GOT3 (cell line): ENCODE measurements around the gene SLN.

Experiments used
- DNase-seq: peaks from one replicate; lab custom pipeline; 2025; ENCODE audit warnings: mixed read lengths; lab: John Stamatoyannopoulos, UW

The SLN gene

DNA sequence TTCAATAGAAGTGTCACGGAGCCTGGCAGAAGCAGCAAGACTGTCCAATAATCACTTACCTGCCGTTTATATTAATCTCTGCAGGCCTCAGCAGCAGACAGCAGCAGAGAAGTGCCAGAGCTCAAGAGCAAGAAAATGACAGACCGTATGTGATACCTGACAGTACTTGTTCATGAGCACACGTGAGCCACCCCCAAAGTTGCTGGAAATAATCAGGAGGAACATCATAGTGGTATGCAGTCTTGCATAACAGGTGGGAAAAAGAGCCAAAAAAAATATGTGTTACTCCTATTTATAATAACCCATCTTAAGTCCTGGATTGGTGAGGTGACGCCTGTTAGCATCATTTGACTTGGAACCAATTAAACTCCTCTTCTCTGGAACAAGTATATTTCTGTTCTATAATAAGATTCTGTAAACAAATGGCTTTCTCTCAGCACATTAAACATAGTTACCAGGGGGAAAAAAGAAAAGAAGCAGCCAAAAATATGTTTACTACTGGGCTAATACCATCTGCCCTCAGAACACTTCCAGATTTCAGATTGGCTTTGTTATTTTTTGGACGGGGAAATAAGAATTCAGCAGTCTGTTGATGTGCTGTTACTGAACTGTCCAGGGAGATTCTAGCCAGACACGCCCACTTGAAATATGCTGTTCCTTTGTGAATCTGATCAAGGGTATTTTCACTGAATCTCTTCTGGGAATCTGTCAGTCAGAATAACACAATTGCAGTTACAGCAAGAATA lies 7.9 kb upstream of the SLN start:
- DNase-seq: no peak

DNA sequence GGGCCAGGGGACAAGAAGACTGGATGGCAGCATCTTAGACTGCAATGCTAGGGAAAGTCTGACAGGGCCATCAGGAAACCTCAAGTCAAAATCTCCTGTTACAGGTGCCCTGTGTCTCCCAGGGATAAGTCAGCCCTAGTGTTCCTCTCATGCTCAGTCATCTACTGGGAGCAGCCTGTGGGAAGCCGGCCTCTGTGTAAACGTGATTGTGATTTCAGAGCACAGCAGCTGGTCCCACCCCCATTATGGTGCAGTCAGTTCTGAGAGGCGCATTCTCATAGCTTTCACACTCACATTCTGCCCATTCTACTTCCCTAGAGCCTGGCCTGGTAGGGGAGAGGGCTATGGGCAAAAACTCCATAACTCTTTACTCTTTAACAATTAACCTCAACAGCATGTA lies 7.2 kb upstream of the SLN start:
- DNase-seq: no peak

DNA sequence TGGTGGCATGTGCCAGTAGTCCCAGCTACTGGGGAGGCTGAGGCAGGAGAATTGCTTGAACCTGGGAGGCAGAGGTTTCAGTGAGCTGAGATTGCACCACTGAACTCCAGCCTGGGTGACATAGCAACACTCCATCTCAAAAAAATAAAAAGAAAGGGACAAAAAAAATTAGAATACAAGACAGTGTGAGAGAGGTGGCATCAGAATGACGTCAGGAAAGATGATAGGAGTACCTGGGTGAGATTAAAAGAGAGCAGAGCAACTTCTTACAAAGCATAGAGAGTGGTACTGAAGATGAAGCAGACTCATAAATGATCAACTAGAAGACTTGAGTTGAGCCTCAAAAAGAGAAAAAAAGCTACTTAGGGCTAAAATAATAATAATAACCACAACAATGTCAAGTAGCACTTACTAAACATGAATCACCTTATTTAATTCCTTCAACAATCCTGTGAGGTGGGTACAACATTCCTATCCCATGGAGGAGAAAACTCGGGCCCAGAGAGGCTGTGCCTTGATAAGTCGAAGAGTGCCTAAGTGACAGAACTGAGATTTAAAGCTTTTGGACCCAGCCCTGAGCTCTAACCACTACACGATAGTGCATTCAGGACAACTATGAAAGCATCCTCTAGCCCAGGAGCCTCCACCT lies 5.2 kb upstream of the SLN start:
- DNase-seq: no peak

GRCh38 chr11:107713009-107713408 lies 1.2 kb upstream of the SLN start:
- DNase-seq: no peak

DNA sequence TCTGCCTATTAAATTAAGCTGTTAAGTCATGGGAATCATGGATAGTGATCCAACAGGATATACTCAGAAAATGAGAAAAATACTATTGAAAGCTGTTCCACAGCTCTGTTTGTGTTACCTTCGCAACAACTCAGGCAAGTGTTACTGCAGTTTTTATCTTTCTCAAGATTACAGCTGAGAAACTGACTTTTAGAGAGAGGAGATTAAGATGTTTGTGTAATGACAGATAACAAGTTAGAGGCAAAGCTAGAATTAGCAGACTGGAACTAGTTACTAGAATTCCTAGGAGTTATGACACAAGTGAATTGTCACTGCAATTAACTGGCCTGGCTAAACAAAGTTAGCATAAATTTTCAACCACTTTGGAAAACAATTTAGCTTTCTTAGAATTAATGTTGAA lies 1.6 kb downstream of the SLN start:
- DNase-seq: no peak

DNA sequence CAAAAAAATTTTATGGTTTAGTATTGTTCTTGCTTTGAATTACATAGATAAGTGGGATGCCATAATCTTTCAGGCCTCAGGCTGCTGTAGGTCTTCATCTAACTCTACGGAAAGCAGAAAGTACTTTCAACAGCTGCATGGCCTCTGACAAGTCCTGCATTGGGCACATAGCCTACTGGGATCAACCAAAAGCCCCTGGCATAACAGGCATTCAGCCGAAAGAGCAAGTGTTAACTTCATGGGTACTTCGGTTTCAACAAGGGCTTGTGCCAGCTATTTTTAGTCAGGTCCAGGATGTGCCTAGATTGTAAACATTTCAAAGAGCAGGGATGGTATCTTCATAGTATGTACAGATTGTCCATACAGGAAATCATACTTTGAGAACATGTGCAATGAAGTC lies 3.1 kb downstream of the SLN start:
- no peak for DNase-seq

DNA sequence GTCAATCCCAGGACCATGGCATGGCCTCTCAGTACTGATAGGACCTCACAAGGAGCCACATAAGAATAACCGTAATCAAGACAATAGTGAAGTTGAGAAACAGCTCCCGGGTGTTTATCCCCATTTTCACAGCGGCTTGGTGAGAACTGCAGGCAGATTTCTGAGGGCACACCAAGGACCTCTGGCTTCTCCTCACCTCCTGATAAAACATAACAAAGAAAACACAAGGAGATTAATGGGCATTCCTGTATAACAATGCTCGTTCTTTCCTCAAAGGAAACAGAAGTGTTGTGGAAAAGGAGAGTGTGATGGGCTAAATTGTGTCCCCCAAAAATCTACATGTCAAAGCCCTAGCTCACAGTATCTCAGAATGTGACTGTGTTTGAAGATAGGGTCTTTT lies 4.0 kb downstream of the SLN start:
- no peak for DNase-seq

DNA sequence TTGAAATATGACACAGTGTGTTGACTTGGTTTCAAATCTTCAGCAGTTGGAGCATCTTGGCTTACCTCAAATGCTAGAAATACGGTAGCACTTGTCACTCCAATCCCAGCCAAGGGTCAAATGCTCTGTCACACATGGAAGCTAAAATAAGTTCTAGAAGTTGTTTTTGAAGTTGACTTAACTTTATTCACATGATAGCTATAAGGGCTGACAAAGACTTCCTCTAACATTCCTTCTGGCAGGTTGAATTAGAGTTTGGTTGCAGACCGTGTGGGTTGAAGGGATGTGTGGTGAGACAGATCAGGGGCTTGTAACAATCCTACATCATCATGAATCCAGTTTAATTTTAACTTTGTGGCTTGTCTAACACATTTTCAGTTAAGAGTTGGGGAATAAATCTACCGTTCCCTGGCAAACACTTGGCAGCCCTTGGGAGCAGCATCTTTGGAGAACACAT lies 4.6 kb downstream of the SLN start:
- no peak for DNase-seq

GRCh38 chr11:107706531-107706930 lies 5.3 kb downstream of the SLN start:
- no peak for DNase-seq

- DNase-seq: no peak
Observed at GRCh38 chr11:107705027-107705426, 6.8 kb downstream of the SLN start.

DNA sequence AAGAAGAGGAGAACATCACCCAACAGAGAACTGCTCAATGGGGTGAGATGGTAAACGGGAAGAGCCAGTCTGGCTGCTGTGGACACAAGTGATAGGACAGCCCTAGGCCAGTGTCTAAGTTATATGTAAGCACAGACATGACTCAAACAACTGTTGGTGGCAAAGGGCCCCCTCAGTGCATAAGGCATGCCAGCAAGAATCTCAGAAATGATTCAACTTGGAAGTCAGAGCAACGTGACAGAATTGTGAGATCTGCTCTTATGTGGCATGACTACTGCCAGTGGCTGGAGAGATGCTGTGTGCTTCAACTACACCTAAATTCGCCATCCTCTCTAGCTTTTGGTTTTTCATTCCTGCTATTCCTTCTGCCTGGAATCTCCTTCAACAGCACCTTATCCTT lies 7.4 kb downstream of the SLN start:
- DNase-seq: no peak

DNA sequence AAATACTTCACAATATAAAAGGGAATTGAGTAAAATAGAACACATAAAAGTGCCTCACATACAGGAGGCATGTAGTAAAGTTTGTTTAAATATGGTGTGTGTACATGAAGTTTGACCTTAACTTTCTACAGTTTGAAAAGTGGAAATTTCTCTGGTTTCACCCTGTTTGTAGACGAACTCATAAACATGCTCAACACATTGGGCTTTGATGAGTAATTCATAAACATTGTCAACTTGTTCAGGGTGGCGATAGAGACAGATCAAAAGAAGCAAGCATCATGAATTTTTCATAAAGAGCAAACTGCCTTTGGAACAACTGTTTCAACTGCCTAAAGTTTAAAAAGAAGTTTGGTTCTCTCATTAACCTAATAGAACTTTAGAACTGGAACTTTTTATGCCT lies 9.1 kb downstream of the SLN start:
- no peak for DNase-seq

GRCh38 chr11:107702109-107702660 lies 9.7 kb downstream of the SLN start:
- DNase-seq: no peak

DNA sequence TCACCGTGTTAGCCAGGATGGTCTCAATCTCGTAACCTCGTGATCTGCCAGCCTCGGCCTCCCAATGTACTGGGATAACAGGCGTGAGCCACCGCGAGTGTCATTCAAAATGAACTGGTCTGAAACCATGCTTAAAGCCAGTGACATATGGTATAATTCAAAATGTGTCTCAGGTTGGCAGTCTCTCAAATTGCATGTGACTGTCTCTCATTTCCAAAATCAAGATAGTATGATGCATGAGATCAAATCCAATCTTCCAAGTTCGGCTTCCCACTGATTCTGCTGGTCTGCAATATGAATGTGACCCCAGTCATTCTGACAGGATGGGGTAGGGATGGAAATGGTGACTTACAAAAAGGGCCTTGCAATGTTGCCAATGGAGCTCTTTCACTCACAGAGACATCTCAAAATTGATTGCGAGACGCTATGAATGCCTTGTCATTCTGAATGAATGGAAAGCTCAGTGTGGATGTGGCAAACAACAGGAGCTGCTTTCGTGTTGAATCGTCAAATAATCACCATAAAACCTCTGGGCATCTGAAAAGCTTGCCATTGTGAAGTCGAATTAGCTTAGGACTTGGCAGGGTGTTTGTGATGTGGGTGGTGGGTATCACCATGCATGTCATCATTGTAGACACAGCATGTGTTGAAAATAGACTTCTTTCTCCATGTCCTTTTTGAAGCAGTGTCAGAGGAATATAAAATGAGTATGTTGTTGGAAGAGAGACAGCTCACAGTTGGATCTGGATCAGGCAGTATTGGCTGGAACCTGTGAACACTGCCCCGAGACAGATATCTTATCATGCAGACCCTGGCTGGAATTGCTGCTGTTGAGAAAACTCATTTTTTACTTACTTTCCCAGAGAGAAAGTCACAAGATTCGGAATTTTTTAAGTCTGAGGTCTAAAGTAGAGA lies 12.2 kb downstream of the SLN start:
- DNase-seq: no peak

DNA sequence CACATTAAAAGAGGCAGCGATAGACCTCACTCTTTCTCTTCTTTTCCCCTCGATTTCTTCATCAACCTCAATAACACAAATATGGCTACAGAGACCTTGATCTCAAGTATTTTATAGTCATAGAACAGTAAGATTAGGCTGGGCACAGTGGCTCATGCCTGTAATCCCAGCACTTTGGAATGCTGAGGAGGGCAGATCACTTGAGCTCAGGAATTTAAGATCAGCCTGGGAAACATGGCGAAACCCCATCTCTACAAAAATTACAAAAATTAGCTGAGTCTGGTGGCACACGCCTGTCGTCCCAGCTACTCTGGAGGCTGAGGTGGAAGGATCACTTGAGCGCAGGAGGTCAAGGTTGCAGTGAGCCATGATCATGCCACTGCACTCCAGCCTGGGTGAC lies 14.6 kb downstream of the SLN start:
- no peak for DNase-seq

DNA sequence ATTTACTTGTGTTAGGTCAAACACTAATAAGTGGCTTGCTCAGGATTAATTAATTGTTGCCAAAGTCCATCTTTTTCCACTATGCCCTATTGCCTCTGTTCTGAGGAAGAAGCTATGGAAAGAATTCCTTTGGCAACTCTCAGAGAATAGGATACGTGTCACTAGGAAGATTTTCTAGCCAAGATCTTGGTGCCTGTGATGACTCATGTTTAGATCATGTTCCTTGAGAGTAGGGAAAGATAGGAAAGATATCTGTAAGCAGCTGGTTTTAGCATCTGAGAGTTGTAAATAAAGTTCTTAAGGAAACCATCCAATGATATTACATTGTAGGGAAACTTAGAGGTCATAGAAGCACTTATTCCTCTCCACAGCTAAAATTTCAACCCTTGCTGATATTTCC lies 15.7 kb downstream of the SLN start:
- no peak for DNase-seq

DNA sequence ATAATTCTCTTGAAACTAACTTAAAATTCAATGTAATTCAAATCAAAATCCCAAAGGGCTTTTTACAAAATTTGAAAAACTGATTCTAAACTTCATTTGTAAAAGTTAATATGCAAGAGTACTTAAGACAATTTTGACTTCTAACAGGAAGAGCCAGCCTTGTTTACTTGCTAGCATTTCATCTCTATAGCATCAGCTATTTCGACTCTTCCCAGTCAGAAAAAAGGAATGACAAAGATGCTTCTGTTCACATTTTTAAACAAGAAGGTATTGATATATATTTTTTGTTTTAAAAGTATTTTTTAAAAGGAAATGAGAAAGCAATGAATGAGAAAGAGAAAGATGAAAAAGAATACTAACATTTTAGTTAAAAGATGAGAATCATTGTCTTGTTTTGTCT lies 16.4 kb downstream of the SLN start:
- no peak for DNase-seq

GRCh38 chr11:107691000-107691750 lies 20.7 kb downstream of the SLN start:
- DNase-seq: no peak

- DNase-seq: peak; percentile 9
Observed at GRCh38 chr11:107689317-107690202, 22.3 kb downstream of the SLN start.

GRCh38 chr11:107688322-107688918 lies 23.4 kb downstream of the SLN start:
- no peak for DNase-seq
